ENCODE data around the gene CRIP3. TPM values are rescaled to one million over a fixed set of nuclear protein-coding genes. Genes with fewer than 3 reads are reported as not detected.

Gene CRIP3
- total RNA-seq, 1 experiment from 2014 or later = 16.9 TPM

DNA sequence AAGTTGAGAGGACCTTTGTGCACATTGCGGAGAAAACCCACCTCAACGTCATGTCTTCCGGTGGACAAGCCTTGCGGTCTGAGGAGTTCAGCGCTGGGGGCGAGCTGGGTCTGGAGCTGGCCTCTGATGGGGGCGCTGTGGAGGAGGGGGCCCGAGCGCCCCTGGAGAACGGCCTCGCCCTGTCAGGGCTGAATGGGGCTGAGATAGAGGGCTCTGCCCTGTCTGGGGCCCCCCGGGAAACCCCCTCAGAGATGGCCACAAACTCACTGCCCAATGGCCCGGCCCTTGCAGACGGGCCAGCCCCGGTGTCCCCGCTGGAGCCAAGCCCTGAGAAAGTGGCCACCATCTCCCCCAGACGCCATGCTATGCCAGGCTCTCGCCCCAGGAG, 25.1 kb downstream of the CRIP3 start:
- Histone ChIP-seq H3K23me2 (ENCODE audit: insufficient read length, low read depth, low read length, poor library complexity, severe bottlenecking) (no peaks in the 10 kb centered on the region), H2BK5ac (ENCODE audit: insufficient read length, low read length) (no peak overlapping the region), H3K79me1 (ENCODE audit: insufficient read depth, low read depth, low read length, poor library complexity, severe bottlenecking) (no peaks in the 10 kb centered on the region), H4K20me1 (ENCODE audit: control insufficient read depth, insufficient read depth, insufficient read length) (no peaks in the 10 kb centered on the region), H3K27ac (ENCODE audit: insufficient read length, low read depth, low read length) (no peak overlapping the region), H3K23ac (ENCODE audit: insufficient read length, low read depth, low read length) (no peak overlapping the region), H3K4me1 (ENCODE audit: insufficient read depth, low read length) (no peaks in the 10 kb centered on the region; the same call in 1 of the 2 replicates), H2BK120ac (ENCODE audit: low read depth, low read length, poor library complexity, severe bottlenecking) (no peak overlapping the region), H3K4me2 (ENCODE audit: insufficient read depth, insufficient read length, low read length) (no peak overlapping the region), H2AFZ (ENCODE audit: low read length) (no peak overlapping the region), H2BK15ac (ENCODE audit: low read depth, low read length) (no peak overlapping the region), H3K27me3 (ENCODE audit: insufficient read depth, low read length) (no peaks in the 10 kb centered on the region), H4K5ac (ENCODE audit: insufficient read length, low read depth, low read length) (no peak overlapping the region), H4K8ac (replicated peaks; ENCODE audit: insufficient read length, low read depth, low read length) (no peak overlapping the region), H4K91ac (ENCODE audit: insufficient read length, low read depth, low read length) (no peak overlapping the region), H3K18ac (ENCODE audit: insufficient read length, low read depth, low read length) (no peak overlapping the region), H3K56ac (ENCODE audit: insufficient read length, low read depth, low read length) (no peak overlapping the region), H3K79me2 (ENCODE audit: insufficient read depth, low read length) (no peaks in the 10 kb centered on the region), H2BK12ac (ENCODE audit: insufficient read length, low read depth, low read length) (no peak overlapping the region), H2BK20ac (ENCODE audit: low read depth, low read length, poor library complexity, severe bottlenecking) (no peak overlapping the region), H3K4ac (ENCODE audit: low read depth, low read length) (no peak overlapping the region), H3T11ph (ENCODE audit: low read length) (no peak overlapping the region), H3K9ac (ENCODE audit: extremely low read depth, insufficient read length, low read length) (no peak overlapping the region), H2AK5ac (ENCODE audit: insufficient read length, low read length) (no peak overlapping the region), H3K9me3 (ENCODE audit: control insufficient read depth, low read depth, low read length) (no peaks in the 10 kb centered on the region), H3K14ac (ENCODE audit: insufficient read depth, low read length) (no peak overlapping the region)
- TF ChIP-seq CTCF (conservative IDR thresholded peaks at IDR 0.05) = no peak
- DNase-seq = no peak
- no CpG with 5 or more reads among the region's 18 CpGs for WGBS (ENCODE audit: extremely low coverage, insufficient read length, low lambda C conversion rate)
- H3K27me3 Mint-ChIP-seq (ENCODE audit: low read depth) = peaks cover 6% of the 10 kb centered on the region
- no peaks in the 10 kb centered on the region for H3K36me3 Mint-ChIP-seq (ENCODE audit: insufficient read depth in 1 of 3, low read depth in 3 of 3)
- H3K9me3 Mint-ChIP-seq = no peaks in the 10 kb centered on the region
- no peak overlapping the region for H3K4me3 Mint-ChIP-seq
- H3K27ac Mint-ChIP-seq = no peak overlapping the region
- H3K4me1 Mint-ChIP-seq = peaks cover 15 to 35% of the 10 kb centered on the region in 2 experiments

Data from H9 (cell line).